RPMI7951 (cell line): ENCODE data around the gene PACSIN2. TPM values are rescaled to one million over a fixed set of nuclear protein-coding genes. Genes with fewer than 3 reads are reported as not detected.

ENCODE experiments used
- DNase-seq: peaks from one replicate; pipeline ENCODE4 v3.0.0-alpha.2; 2012; ENCODE audit warnings: low read depth
- total RNA-seq: library from RNA; depleted of rRNA; stranded (reverse); fragments of >200 nt; shearing (Covaris generic); gene quantifications from 2 replicates; pipeline ENCODE4 v1.2.3, GENCODE V29; 2014

Gene PACSIN2
- total RNA-seq, 1 experiment from 2014 or later: 26.6 TPM

DNA sequence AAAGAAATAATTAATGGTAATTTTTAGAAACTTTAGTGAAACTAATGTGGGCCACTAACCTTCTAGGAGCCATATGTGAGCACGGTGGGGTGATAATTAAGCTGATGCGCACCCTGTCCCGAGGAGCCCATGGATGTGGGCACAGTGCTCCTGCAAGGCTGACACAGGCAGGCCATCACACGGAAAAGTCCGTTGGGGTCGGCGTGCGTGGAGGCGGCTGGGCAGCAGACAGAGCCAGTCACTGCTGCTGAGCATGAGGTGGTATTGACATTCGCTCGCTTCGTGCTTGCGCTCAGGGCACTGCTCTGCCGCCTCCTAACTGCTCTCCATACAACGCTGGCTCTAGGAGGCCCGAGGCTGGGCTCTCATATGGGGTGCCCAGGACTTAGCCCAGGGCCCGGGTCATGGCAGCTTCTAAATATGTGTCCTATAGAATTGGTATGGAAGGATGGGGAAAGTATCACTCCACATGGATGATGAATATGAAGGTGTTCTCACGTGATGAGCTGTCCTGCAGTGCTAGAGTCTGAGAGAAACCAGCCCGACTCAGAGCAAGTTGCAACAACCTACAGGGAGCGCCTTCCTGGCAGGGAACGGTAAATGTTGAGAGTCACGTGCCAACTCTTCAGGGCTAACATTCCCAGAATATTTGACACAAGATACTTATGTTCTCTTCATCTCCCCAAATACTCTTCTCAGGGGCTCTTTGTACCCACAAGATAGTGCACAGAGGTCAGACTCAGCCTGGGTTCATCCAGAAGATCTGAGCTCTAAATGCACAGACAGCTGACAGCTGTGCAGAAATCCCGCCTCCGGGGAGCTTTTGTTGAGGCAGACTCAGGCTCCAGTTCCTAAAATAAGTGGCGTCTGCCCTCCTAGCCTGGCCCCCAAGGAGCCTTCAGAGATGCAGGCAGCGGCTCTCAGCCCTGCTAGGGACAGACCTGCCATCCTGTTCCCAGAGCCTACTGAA is 107.3 kb downstream of the PACSIN2 start:
- DNase-seq: no peak

DNA sequence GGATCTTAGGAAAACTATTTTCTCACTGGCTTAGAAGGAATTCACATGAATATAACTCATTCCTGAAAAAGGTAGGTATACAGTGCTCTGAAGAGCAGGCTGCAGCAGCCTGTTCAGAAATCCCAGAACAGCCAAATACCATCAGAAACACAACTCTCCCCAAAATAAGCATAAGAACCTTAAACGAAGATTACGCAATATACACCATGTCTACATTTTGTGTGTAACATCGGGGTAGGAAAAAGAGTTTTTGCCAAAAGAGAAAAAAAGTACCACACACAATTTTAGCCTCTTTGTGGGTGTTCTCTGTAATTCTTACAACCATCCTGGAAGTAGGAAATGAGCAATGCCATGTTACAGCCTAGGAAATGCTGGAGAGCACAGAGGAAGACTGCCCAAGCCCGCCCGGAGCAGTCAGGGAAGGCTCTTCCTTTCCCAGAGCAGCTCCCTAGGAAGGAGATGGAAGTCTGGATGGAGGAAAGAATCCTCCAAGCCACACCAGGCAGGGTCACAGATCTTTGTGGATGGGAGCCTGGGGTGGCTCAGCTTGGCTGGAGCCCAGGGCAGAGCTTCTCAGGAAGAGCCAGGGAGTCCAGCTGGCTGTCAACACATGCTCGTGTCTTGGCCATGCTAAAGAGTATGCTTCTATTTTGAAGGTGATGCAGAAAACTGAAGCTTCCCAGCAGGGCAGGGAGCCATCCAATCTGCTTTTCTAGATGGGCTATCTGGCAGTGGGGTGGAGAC is 108.2 kb downstream of the PACSIN2 start:
- no peak for DNase-seq

DNA sequence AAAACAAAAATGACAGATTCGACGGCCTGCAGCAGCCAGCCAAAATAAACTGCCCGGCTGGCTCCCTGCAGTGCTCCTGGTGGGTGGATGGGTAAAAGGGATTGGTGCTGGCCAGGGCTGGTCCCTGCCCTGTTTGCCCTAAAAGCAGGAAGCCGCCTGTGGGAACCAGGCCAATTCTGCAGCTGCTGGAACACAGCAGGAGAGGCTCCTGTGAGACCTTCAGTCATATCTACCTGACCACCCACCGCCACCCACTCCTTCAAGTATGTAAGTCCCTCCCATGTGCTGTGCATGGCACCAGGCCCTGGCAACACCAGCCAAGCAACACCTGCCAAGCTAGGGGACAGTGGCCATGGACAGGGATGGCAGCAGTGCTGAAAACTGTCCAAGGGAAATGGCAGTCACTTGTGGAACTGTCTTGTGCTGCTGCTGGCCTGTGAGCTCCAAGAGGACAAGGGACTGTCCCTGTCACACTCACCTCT is 109.2 kb downstream of the PACSIN2 start:
- no peak for DNase-seq

DNA sequence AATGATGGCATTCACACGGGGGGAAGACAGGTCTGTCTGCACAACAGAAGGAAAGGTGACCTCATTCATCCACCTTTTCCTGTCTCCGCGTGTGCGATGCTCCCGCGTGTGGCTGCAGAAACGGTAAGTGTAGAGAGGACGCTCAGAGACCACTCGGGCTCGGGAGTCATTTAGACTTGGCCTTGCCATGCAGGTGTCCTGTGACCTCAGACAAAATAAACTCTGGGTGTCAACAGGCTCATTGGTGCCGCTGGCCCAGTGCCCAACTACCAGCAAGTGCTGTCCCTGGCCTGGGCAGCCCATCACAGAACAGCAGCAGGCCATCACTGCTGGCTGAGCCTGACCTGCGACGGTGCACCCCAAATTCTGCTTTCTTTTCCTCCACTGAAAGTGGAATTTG is 109.7 kb downstream of the PACSIN2 start:
- DNase-seq: no peak

DNA sequence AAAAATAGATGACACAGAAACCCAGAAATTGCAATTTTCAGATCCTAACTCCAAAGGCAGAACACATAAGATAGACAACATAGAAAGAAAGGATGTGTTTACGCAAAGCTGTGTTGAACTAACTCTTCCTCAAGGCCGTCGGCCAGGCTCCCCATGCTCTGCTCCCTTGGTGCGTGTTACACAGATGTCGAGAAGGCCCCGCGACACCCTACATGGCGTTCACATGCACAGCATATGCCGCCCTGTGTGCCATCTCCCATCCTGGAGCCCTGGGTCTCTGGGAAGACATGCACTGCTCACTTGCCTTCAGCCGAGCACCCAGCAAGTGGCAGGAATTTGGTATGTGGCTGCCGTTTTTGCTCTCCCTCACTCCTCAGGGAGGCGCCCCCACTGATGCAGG is 110.9 kb downstream of the PACSIN2 start:
- no peak for DNase-seq

DNA sequence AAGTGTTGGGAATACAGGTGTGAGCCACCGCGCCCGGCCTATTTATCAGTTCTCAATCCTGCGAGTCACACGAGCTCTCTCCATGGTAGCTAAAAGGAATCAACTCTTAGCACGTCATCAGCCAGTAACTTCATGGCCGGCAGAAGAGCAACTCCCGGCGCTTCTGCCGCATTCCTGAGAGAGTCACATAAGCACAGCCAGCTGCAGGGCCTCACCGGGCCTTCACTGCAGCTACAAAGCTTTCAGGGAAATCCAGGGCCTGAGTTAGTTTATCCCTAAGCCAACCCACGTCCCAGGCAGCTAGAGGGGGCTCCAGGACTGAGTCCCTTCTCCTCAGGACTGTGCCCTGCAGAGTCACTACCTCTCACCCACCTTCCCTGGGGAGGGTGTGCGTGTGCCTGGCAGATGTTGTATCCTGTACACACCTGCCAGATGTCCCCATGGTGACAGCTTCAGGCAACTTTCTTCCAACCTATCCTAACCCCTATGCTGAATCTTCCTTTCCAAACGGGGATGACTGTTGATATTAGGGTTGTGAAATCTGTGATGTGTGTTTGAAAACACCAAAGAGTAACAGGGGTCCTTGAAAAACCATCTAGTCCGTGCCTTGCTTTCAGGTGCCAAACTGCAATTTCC is 112.0 kb downstream of the PACSIN2 start:
- no peak for DNase-seq

DNA sequence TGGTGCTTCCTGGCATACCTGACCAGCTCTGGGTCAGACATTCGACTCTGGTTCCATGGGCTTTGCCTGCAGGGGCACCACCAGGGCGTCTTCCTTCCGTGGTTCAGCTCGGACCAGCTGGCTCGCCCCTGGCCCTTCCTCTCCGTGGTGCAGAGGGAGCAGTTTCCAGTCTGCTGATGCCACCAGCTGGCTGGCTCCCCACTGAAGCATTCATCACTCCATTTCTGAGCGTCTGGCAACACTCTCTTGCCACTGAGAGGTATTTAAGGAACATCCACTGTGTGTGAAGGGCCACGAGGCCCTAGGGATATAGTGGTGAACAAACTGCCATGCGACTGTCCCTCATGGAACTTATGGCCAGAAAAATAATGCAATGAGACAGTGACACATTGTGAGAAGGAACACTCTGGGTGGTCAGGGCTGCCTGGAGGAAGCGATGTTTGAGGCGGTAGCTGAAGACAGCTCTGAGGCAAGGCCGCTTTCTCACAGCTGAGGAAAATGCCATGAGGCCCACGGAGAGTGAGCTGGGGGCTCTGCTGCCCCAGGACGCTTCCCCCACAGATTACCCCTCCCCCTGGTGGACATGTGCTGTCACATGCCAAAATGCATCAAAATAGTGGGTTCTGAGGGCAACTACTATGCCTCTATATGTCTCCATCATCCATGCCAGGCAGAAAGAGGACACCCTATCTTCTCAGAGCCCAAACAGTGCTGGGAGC is 113.0 kb downstream of the PACSIN2 start:
- no peak for DNase-seq

DNA sequence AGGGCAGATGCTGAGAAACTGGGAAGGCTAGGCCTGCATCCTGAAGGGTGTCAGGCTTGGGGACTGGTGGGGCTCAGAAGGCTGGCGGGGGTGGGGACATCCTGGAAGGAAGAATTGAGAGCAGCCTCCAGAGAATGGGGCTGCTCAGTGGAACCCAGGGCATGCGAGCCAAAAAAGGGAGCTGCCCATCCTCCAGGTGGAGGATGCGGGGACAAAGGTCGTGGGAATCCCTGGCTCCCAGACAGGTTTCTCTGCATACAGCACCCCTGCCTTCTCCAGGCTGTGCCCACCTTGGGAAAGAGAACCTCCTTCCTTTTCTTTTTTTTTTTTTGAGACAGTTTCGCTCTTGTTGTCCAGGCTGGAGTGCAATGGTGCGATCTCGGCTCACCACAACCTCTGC is 117.0 kb downstream of the PACSIN2 start:
- no peak for DNase-seq

DNA sequence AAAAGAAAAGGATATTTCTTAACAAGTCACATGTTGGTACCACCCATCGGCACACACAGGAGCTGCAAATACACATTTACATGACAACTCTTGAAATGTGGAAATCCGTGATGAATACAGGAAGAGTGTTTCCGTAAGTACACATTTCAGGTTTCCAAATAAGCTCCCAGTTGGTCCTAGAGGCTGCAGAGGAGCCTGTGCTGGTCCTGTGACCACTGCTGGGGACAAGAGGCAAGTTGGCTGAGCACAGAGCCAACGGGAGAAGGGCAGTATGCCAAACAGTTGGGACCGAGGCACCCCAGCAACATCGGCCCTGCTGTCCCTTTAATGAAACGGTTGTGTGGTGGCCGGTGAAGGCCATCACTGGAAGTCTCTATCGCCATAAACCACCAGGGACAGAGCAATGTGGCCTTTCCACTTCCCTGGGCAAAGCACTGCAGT is 119.4 kb downstream of the PACSIN2 start:
- DNase-seq: no peak

DNA sequence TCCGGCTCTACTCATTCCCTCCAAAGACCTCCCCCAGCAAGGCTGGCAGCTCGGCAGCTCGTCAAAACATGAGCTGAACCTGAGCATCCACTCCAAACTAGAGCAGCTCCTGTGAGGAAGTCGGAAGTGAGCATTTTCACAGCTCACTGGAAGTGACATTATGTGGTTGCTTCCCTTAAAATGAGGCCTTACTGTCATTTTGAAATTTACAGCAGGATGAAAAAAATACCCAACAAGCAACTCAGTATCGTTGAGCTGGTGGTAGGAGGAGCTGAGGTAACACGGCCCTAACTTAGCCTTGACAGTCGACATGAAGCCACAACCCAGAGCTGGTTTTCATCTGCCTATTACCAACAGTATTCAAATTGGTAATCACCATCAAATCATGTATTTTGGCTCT is 119.9 kb downstream of the PACSIN2 start:
- no peak for DNase-seq

DNA sequence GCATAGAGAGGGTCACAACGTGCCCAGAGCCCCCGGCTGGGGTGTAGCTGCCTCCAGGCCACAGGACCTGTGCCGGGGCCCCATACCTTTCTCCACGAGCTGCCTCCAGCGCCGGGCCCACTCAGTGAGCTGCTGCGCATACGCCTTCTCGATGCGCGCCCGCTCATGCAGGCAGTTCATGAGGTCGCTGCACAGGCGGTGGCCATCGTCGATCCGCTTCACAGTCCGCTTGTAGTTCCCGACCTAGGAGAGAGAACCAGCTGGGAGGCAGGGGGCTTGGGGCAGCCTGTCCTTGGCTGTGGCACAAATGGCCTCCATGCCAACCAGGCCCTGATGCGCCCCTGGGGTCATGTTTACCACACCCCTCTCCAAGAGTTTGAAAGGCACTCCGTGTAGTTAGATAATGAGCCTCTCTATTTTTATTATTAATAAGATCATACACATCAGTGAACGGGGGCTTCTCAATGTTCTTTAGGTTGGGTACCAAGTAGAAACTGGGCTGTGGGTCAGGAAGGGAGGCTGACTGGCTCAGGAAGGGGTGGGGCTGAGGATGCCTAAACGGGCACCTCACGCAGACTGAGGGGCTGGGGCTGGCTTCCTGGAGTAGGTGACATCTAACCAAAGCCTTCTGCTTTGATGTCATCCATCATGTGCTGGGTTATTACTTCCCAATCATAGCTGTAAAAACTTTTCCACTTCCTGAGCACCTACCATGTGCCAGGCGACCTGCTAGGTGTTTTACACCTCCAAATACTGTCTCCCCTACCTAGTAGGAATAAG is 121.4 kb downstream of the PACSIN2 start:
- DNase-seq: no peak

DNA sequence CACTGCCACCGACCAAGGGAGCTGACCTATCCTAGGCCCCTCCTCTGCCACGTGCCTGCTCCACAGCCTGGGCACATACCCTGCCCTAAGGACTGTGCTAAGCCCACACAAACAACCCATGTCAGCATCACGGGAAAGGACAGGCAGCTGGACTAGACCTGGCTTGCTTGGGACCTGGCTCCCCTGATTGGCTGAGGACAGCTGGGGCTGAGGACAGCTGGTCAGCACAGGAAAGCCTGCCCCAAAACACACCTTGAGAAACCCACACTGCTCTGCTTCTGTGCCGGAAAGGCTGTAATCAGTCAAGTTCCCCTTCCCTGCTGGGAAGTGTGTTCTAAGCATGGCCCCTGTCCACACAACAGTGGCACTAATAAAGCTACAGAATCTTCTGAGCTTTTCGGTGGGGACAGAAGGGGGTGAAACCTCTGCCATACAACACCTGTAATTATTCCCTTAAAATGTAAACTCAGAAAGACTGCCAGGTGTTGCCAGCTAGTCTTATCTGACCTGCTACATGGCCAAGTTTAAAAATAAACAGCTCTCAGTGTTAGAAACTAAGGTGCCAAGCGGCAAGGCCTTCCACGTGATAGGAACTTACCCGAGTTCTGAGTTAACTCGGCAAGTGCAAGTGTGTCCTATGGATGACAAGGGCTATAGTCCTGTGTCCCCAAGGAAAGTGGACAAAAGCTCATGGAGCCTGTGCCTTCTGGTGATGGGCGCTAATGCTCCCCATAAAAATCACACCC is 122.2 kb downstream of the PACSIN2 start:
- DNase-seq: no peak

DNA sequence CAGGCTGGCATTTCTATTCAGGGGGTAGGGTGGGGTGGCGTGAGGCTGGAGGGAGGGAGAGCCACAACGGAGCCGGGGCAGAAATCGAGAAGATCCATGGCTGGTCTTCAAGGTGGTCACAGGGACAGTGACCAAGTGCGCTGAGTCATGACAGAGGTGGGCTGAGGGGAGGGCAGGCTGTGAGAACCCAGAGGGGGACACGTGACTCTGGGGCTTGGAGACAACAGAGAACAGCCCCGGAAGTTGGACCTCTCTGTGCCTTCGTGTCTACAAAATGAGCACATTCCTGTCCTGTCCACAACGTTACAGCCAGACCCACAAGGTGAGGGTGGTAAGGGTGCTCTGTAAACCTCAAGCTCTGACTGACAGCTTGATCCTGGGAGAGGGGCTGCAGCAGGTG is 122.8 kb downstream of the PACSIN2 start:
- DNase-seq: no peak

DNA sequence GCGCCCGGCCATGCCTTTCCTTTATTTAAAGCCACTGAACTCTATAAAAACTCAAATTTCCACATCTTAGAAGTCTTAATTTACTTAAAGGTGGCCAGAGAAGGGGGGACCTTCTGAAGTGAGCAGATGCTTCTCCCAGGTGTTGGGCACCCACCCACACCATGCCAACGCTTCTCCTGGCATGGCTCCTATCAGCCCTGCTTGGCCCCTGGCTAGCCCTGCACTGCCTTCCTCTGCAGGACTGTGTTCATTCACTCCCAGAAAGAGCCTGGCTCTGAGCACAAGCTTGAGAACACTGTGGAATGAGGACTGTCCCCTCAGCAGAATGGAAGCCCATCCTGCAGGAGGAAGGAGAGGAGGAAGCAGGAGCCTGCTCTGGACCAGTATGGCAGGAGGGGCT is 123.3 kb downstream of the PACSIN2 start:
- DNase-seq: no peak

DNA sequence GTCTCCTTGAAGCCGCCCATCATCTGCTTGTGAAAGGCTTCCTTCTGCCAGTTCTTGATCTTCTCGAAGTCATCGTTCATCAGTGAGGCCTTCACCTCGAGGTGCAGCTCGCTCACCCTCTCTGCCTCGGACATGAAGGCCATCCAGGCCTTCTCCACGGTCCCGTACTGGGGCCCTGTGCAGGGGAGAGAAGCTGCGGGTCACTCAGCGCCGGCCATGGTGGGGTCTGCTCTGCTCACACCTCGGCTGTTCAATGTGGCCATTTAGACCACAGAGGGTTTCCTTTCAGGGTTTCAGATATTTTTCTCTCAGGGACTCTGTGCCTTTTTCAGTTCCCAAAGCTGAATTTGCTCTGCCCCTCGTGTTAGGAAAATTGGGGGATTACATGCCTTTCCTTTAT is 123.9 kb downstream of the PACSIN2 start:
- no peak for DNase-seq

DNA sequence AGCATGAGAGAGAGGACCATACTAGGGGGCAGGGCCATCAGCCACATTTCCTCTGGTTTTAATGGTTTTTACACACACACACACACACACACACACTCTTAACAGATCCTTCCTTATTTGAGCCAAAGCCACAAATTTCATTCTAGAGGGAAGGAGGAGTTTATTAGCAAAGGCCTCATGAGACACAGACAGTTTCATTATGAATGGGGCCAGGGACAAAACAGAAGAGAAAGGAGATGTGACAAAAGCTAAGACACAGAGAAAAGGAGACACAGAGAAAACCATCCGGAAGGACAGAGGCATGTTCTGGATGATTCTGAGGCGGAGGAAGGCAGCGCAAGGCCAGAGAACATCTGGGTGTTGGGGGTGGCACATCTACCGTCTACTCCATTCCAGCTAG is 125.6 kb downstream of the PACSIN2 start:
- DNase-seq: no peak

DNA sequence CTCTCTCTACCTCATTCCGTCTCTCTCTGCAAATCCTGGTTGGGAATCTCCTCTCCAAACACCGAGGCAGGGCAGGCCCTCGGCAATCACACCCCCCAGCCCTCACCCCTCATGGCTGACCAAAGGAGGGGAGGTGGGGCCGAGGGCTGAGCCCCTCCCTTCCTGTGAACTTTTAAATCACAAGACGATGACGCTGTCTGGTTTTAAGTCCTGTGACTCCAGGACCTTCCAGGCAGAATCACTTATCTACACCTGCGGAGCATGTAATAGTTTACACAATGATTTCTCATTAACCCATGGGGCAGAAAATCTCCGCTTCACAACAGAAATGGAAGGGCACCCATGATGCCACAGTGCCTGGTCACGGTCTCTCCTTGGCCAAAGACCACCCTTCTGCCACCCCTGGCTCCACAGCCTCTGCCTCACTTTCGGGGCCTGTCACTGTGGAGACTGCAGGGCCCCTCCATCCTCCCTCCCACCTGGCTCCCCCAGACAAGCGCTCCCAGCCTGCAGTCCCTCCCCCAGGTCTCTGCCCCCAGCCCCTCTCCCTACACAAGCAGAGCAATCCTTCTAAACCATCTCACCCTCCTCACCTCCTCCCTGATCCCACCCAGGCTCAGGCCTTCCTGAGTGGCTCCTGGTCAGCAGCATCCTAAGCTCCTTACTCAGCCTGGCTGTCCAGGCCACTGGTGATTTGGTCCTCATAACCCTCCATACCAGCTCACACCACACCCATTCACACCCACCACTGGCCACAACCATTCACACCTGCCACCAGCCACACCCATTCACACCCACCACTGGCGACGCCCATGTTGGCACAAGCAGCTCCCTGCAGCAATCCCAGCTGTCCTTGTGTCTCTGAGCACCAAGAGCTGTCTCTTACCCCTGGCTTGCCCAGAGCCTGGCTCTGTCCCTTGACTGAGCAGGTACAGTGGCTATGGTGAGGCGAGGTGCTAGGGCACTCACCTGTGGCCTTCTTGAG is 127.1 kb downstream of the PACSIN2 start:
- DNase-seq: no peak

DNA sequence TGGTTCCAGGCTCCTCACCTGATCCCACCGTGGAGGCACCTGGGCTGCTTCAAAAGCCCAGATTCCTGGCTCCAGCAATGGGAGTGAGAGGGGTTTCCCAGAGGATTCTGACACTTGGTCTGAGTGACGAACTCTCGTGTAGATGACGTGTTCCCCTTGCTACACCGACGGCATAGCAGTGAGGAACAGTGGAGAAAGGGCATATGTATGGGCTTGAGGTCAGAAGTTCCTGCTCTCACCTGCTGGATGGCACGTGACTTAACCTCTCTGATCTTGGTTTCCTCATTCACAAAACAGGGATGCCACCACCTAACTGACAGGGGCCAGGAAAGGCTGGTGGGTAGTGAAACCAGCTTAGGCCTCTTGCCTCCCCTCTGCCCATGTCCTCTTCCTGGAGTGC is 127.8 kb downstream of the PACSIN2 start:
- DNase-seq: no peak

DNA sequence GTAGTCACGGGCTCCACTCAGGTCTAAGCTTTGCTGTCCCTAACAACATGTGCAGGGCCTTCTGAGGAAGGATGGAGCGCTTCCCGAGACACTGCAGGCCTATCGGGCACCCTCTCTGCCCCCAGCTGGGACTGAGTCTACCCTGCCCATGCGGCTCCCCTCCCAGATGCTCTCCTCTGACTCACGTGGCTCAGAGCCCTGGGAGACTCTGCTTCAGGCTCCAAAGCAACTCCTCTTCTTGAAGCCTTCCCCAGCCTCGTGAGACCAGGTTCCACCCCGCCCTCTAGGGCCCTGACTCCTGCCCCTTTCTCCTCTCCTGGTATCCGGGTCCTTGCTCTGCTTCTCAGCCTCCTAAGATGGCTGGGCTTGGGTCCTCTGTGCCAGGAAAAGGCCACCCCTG is 129.5 kb downstream of the PACSIN2 start:
- DNase-seq: no peak
